IMR-90 (cell line): Measurements from ENCODE around the gene USP31. TPM values are rescaled to one million over a fixed set of nuclear protein-coding genes. Genes with fewer than 3 reads are reported as not detected.

Source experiments
- ATAC-seq: fragments of 200-7000 bp; cut with Tn5 transposase; 2 replicates; pipeline ENCODE4 v1.9.1; 2020; ENCODE audit warnings: low read depth, mild to moderate bottlenecking, moderate library complexity
- BruUV-seq: library from RNA; stranded (reverse); fragments of 400-500 nt; replicated peaks from 2 replicates; lab custom pipeline; 2021; lab: Mats Ljungman, UMichigan
- CTCF ChIA-PET: fragments of 300-600 bp; formaldehyde crosslinking; extraction: SDS; loops from one replicate; lab custom pipeline; 2021; ENCODE audit warnings: antibody characterized with exemption; lab: Yijun Ruan, JAX
- POLR2A ChIA-PET: fragments of 300-600 bp; sonication (Branson Sonifier 250); formaldehyde crosslinking; loops from one replicate; lab custom pipeline; 2022; ENCODE audit warnings: antibody characterized with exemption; ENCODE audit not compliant: unreplicated experiment; lab: Charles Lee
- DNase-seq: peaks from one replicate; pipeline ENCODE4 v3.0.0; 2013
- H2AFZ ChIP-seq: replicated peaks from 2 replicates; pipeline ENCODE3; 2013; ENCODE audit warnings: low read length, mild to moderate bottlenecking; ENCODE audit not compliant: poor library complexity
- H2AK5ac ChIP-seq: 2 replicates; pipeline ENCODE4 v1.6.1; 2013; ENCODE audit warnings: low read depth, low read length, inconsistent platforms
- H2AK9ac ChIP-seq: replicated peaks from 2 replicates; pipeline ENCODE3; 2013; ENCODE audit warnings: mild to moderate bottlenecking, low read depth, low read length, moderate library complexity; ENCODE audit not compliant: poor library complexity
- H2BK120ac ChIP-seq: 2 replicates; pipeline ENCODE4 v1.6.1; 2013; ENCODE audit warnings: low read depth, low read length, inconsistent platforms
- H2BK15ac ChIP-seq: 3 replicates; pipeline ENCODE4 v1.6.1; 2013; ENCODE audit warnings: low read depth, low read length, inconsistent platforms
- H2BK20ac ChIP-seq: 2 replicates; pipeline ENCODE4 v1.6.1; 2013; ENCODE audit warnings: low read depth, mild to moderate bottlenecking, inconsistent platforms, low read length, moderate library complexity
- H2BK5ac ChIP-seq: 2 replicates; pipeline ENCODE4 v1.6.1; 2013; ENCODE audit warnings: mild to moderate bottlenecking, low read depth, low read length, inconsistent platforms; ENCODE audit not compliant: poor library complexity, severe bottlenecking
- H3K14ac ChIP-seq: replicated peaks from 2 replicates; pipeline ENCODE4 v1.6.1; 2013; ENCODE audit warnings: low read depth, low read length, inconsistent platforms
- H3K18ac ChIP-seq: 2 replicates; pipeline ENCODE4 v1.6.1; 2013; ENCODE audit warnings: low read depth, low read length, control low read depth
- H3K23ac ChIP-seq: 2 replicates; pipeline ENCODE4 v1.6.1; 2013; ENCODE audit warnings: low read depth, low read length, inconsistent platforms
- H3K27ac ChIP-seq: 2 replicates; pipeline ENCODE4 v1.5.1; 2013; ENCODE audit warnings: mild to moderate bottlenecking, control low read depth, low read length; ENCODE audit not compliant: insufficient read depth
- H3K27me3 ChIP-seq: 2 replicates; pipeline ENCODE4 v1.6.1; 2013; ENCODE audit warnings: low read length; ENCODE audit not compliant: control insufficient read depth, insufficient read depth
- H3K36me3 ChIP-seq: 2 replicates; pipeline ENCODE4 v1.6.1; 2013; ENCODE audit warnings: low read length, mixed read lengths; ENCODE audit not compliant: control insufficient read depth, insufficient read depth
- H3K4ac ChIP-seq: 2 replicates; pipeline ENCODE4 v1.6.1; 2013; ENCODE audit warnings: low read depth, low read length, inconsistent platforms
- H3K4me1 ChIP-seq: 2 replicates; pipeline ENCODE4 v1.6.1; 2013; ENCODE audit warnings: low read length, mixed read lengths; ENCODE audit not compliant: control insufficient read depth, insufficient read depth
- H3K4me2 ChIP-seq: 2 replicates; pipeline ENCODE4 v1.6.1; 2013; ENCODE audit warnings: low read depth, mild to moderate bottlenecking, control low read depth, low read length, moderate library complexity
- H3K4me3 ChIP-seq: 2 replicates; pipeline ENCODE4 v1.5.1; 2013; ENCODE audit warnings: low read depth, mild to moderate bottlenecking, control low read depth, low read length, moderate library complexity; ENCODE audit not compliant: insufficient read depth
- H3K56ac ChIP-seq: 2 replicates; pipeline ENCODE4 v1.6.1; 2013; ENCODE audit warnings: low read length, inconsistent platforms; ENCODE audit not compliant: insufficient read depth; ENCODE audit errors: extremely low read depth
- H3K79me1 ChIP-seq, 2 experiments: 2 replicates each; pipeline ENCODE4 v1.6.1; 2013; ENCODE audit warnings: low read length in 2 of 2, inconsistent platforms in 1 of 2, low read depth in 1 of 2
- H3K9ac ChIP-seq: 2 replicates; pipeline ENCODE4 v1.6.1; 2013; ENCODE audit warnings: low read depth, low read length, control low read depth
- H3K9me1 ChIP-seq: 2 replicates; pipeline ENCODE4 v1.6.1; 2013; ENCODE audit warnings: low read length, inconsistent platforms; ENCODE audit not compliant: insufficient read depth
- H3K9me3 ChIP-seq: 2 replicates; pipeline ENCODE4 v1.6.1; 2013; ENCODE audit warnings: low read length; ENCODE audit not compliant: control insufficient read depth, insufficient read depth
- H4K20me1 ChIP-seq: 2 replicates; pipeline ENCODE4 v1.6.1; 2013; ENCODE audit warnings: low read length, inconsistent platforms; ENCODE audit not compliant: insufficient read depth
- H4K5ac ChIP-seq: 2 replicates; pipeline ENCODE4 v1.6.1; 2013; ENCODE audit warnings: mild to moderate bottlenecking, low read depth, low read length, control low read depth
- H4K8ac ChIP-seq, 2 experiments: 2 replicates each; pipeline ENCODE4 v1.6.1; 2013; ENCODE audit warnings: low read depth in 2 of 2, low read length in 2 of 2, control low read depth in 1 of 2, inconsistent platforms in 1 of 2
- H4K91ac ChIP-seq: 2 replicates; pipeline ENCODE4 v1.6.1; 2013; ENCODE audit warnings: low read depth, low read length, inconsistent platforms; ENCODE audit not compliant: insufficient read depth
- CEBPB ChIP-seq: IDR thresholded peaks from 2 replicates; pipeline ENCODE4 v1.6.1; 2012; ENCODE audit warnings: low read depth, low read length, improper control_type of control experiment
- FOS ChIP-seq: fragments of 150-350 bp; IDR thresholded peaks from 2 replicates; pipeline ENCODE4 v1.6.1; 2016; ENCODE audit warnings: low read depth, low read length
- MAZ ChIP-seq: IDR thresholded peaks from 2 replicates; pipeline ENCODE4 v1.6.1; 2012; ENCODE audit warnings: low read depth, mild to moderate bottlenecking, low read length, improper control_type of control experiment, moderate library complexity, borderline replicate concordance
- NFE2L2 ChIP-seq: fragments of 150-350 bp; IDR thresholded peaks from 2 replicates; pipeline ENCODE4 v1.6.1; 2016; ENCODE audit warnings: low read depth, mild to moderate bottlenecking, low read length
- RAD21 ChIP-seq: IDR thresholded peaks from 2 replicates; pipeline ENCODE4 v1.6.1; 2012; ENCODE audit warnings: low read length, improper control_type of control experiment
- RCOR1 ChIP-seq: IDR thresholded peaks from 2 replicates; pipeline ENCODE4 v1.6.1; 2012; ENCODE audit warnings: mild to moderate bottlenecking, low read length, improper control_type of control experiment; ENCODE audit not compliant: insufficient replicate concordance
- RFX5 ChIP-seq: IDR thresholded peaks from 2 replicates; pipeline ENCODE4 v1.8.0; 2012; ENCODE audit warnings: low read depth, mild to moderate bottlenecking, low read length, moderate library complexity
- WGBS, 2 experiments: methylation state at CpG; one replicate each; pipeline versions ENCODE4 v1.1.5 to v1.1.7; 2013; ENCODE audit warnings: missing lambda C conversion rate in 2 of 2; ENCODE audit not compliant: insufficient read length in 1 of 2; ENCODE audit errors: extremely low coverage in 2 of 2; 5-methylcytosine and 5-hydroxymethylcytosine counted together
- dilution Hi-C: fragments of 300-500 bp; cut with HindIII; formaldehyde crosslinking; loops from one replicate; pipeline ENCODE4 v1.14.3; 2018; ENCODE audit warnings: low sequenced_read_pairs; ENCODE audit not compliant: unreplicated experiment
- in situ Hi-C: fragments of 300-500 bp; cut with MboI; formaldehyde crosslinking; loops from 3 replicates; pipeline ENCODE4 v1.14.3; 2019; ENCODE audit warnings: low sequenced_read_pairs, inconsistent platforms, mixed read lengths
- intact Hi-C: fragments of 100-400 bp; cut with micrococcal nuclease; formaldehyde crosslinking; loops from 2 replicates; pipeline ENCODE4 v1.10.0; 2022
- polyA plus RNA-seq, 3 experiments: library from polyadenylated mRNA; depleted of rRNA; stranded (reverse); fragments of >200 nt; gene quantifications; 2 replicates each; pipeline ENCODE4 v1.2.3, GENCODE V29; 2012; ENCODE audit warnings: low replicate concordance in 1 of 3
- total RNA-seq: library from RNA; depleted of rRNA; stranded (reverse); fragments of >200 nt; gene quantifications from 2 replicates; pipeline ENCODE4 v1.2.3, GENCODE V29; 2012

Gene USP31
- total and polyA plus RNA-seq, 2 of the 4 experiments (the other 2 are of a cell fraction), result 2.9 to 3.4 TPM

DNA sequence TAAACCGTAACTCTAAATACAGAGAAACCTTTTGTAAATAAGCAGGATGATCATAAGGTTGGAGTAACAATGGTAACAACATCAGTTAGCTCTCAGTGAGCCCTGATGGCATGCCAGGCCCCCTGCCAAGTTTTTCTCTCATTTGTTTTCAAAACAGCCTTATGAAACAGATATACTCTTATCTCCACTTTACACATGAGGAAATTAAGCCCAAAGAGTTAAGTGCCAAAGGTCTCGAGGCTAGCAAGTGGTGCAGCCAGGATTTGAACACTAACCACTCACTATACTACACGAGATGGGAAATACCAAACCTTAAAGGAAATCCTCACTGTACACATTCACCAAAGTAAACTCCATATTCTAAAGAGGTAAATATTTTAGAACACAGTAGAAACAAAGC lies 15.0 kb downstream of the USP31 start:
- no CpG with 5 or more reads among the region's 3 CpGs for WGBS, 2 experiments
- Histone ChIP-seq H3K79me1 (peaks cover 21 to 38% of the 10 kb centered on the region in 2 experiments), H3K9ac (no peak overlapping the region), H4K20me1 (peaks cover 41% of the 10 kb centered on the region), H3K14ac (no peak overlapping the region), H4K5ac (no peak overlapping the region), H2BK5ac (no peak overlapping the region), H3K27ac (no peak overlapping the region), H3K4me2 (no peak overlapping the region), H2BK120ac (no peak overlapping the region), H2AK9ac (no peak overlapping the region), H3K23ac (no peak overlapping the region), H2BK15ac (no peak overlapping the region), H3K36me3 (no peaks in the 10 kb centered on the region), H4K8ac (no peak overlapping the region), H3K18ac (no peak overlapping the region), H3K9me3 (peaks cover 4% of the 10 kb centered on the region; the same call in 1 of the 2 replicates), H4K91ac (no peak overlapping the region), H3K27me3 (no peaks in the 10 kb centered on the region), H3K4ac (no peak overlapping the region), H3K4me3 (no peak overlapping the region), H3K56ac (no peak overlapping the region), H3K4me1 (peaks cover 13% of the 10 kb centered on the region), H3K9me1 (peaks cover 3% of the 10 kb centered on the region; the same call in 1 of the 2 replicates), H2AK5ac (no peak overlapping the region), H2AFZ (no peak overlapping the region), H2BK20ac (no peak overlapping the region)
- dilution Hi-C loops (no loop called here), intact Hi-C loops (no loop called here), in situ Hi-C loops (no loop called here)
- no TSS peak for BruUV-seq
- ATAC-seq (no peak), DNase-seq (no peak)
- ChIA-PET POLR2A (no interaction called here), CTCF (interaction anchor here (0.7 kb wide), 1 partner anchor 18 kb away, joined by 3 read pairs; no protein-coding TSS in a partner anchor)
- TF ChIP-seq RCOR1 (no peak), CEBPB (no peak), MAZ (no peak), NFE2L2 (no peak), RAD21 (no peak), RFX5 (no peak), FOS (no peak)
